ENCODE measurements around the gene F8A1.
"Not testable (repeated sequence)": the region's sequence is repeated elsewhere in the genome, so short reads cannot be mapped to it uniquely, and the experiment has no call there.

The F8A1 gene

DNA sequence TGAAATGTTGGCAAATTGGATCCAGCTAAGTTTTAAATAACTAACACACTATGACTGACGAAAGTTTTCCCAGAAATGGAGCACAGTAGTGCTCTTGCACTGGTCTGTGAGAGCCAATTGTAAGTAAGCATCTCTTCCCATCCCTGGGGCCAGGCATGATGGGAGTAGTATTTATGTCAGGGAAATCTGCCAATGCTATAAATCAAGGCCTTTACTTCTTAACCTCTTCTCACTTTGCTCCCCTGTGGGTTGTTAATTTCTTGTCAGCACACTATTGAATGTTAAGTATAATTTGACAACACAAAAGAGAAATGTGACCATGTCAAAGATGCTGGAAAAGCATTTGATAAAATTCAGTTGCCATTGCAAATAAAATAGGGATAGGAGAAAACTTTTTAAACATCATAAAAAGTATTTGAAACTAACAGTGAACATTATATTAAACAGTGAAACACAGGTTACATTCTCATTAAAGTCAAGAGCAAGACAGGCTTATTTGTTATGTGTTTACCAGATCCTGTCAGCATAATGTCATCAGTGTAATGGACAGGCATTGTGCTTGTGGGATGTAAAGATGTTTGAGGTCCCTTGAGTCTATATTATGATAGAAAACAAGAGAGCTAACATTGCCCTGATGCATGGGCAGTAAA is 5.0 kb downstream of the F8A1 start:
- H3K36me3 Mint-ChIP-seq (ENCODE audit: low read depth) = peaks cover 3% of the 10 kb centered on the region
- no peaks in the 10 kb centered on the region for H3K4me1 Mint-ChIP-seq
- TF ChIP-seq, protein P1, sequence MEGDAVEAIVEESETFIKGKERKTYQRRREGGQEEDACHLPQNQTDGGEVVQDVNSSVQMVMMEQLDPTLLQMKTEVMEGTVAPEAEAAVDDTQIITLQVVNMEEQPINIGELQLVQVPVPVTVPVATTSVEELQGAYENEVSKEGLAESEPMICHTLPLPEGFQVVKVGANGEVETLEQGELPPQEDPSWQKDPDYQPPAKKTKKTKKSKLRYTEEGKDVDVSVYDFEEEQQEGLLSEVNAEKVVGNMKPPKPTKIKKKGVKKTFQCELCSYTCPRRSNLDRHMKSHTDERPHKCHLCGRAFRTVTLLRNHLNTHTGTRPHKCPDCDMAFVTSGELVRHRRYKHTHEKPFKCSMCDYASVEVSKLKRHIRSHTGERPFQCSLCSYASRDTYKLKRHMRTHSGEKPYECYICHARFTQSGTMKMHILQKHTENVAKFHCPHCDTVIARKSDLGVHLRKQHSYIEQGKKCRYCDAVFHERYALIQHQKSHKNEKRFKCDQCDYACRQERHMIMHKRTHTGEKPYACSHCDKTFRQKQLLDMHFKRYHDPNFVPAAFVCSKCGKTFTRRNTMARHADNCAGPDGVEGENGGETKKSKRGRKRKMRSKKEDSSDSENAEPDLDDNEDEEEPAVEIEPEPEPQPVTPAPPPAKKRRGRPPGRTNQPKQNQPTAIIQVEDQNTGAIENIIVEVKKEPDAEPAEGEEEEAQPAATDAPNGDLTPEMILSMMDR (IDR thresholded peaks at IDR 0.05) = no peak
- H3K4me3 Mint-ChIP-seq = no peak overlapping the region
- no peak for DNase-seq
- H3K9me3 Mint-ChIP-seq = peaks cover 33% of the 10 kb centered on the region
- H3K27ac Mint-ChIP-seq = no peak overlapping the region
- H3K27me3 Mint-ChIP-seq (ENCODE audit: low read depth, poor library complexity) = peaks cover 3% of the 10 kb centered on the region

DNA sequence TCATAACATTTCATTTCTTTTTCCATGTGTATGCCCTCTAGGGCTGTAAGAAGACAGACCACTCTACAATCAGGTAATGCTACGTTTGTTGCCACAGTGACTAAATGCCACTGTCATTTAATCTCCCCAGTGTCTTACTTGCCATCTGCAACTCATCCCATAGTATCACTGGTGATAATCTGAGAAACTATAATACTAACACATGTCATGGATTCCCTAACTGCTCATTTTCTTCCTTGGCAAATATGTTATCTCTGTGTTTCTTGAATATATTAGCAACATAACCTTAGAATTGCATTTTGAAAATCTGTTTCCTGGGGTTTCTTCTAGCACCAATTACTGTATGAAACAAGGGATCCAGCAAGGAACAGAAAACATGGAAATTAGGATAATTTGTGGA is 6.1 kb downstream of the F8A1 start:
- no peaks in the 10 kb centered on the region for H3K4me1 Mint-ChIP-seq
- peaks cover 37% of the 10 kb centered on the region for H3K9me3 Mint-ChIP-seq
- H3K4me3 Mint-ChIP-seq = no peak overlapping the region
- DNase-seq = no peak
- H3K36me3 Mint-ChIP-seq (ENCODE audit: low read depth) = peaks cover 3% of the 10 kb centered on the region
- H3K27me3 Mint-ChIP-seq (ENCODE audit: low read depth, poor library complexity) = peaks cover 3% of the 10 kb centered on the region
- TF ChIP-seq, protein P1 (IDR thresholded peaks at IDR 0.05) = no peak
- H3K27ac Mint-ChIP-seq = no peak overlapping the region

DNA sequence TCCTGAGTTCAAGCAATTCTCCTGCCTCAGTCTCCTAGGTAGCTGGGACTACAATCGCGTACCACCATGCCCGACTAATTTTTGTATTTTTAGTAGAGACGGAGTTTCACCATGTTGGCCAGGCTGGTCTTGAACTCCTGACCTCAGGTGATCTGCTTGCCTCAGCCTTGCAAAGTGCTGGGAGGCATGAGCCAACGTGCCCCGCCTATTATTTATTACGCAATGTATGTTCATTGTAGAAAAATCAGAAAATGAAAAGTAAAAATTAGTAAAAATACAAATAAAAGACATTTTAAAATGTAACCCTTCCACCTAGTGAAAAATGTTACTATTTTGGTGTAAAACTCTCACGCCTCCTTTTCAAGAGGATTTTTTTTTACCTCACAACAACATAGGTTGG is 14.2 kb downstream of the F8A1 start:
- Mint-ChIP-seq H3K36me3 (ENCODE audit: low read depth) (no peaks in the 10 kb centered on the region), H3K27me3 (ENCODE audit: low read depth, poor library complexity) (no peaks in the 10 kb centered on the region), H3K9me3 (peaks cover 35% of the 10 kb centered on the region), H3K27ac (no peak overlapping the region), H3K4me3 (no peak overlapping the region), H3K4me1 (no peaks in the 10 kb centered on the region)
- TF ChIP-seq, protein P1 (IDR thresholded peaks at IDR 0.05) = no peak
- DNase-seq = no peak

DNA sequence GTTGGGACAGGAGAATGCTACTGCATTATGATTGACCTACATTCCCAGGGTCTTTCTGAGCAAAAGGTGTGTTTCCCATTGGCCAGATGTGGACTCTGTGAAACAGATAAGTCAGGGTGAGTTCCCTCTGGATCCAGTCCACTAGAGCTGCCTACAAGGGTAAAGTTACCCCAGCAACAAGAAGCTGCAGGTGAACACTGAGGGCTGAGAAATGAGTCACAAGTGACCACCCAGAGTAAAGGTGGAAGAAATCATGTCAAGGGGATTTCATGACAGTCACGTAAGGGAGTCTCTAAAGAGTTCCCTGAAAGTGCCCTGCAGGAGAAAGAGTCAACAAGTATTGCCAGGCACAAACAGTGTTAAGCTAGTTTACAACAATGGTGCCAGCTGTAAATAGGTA is 16.3 kb downstream of the F8A1 start:
- H3K4me1 Mint-ChIP-seq = no peaks in the 10 kb centered on the region
- no peak overlapping the region for H3K27ac Mint-ChIP-seq
- peaks cover 26% of the 10 kb centered on the region for H3K9me3 Mint-ChIP-seq
- TF ChIP-seq, protein P1 (IDR thresholded peaks at IDR 0.05) = no peak
- DNase-seq = no peak
- no peak overlapping the region for H3K4me3 Mint-ChIP-seq
- H3K27me3 Mint-ChIP-seq (ENCODE audit: low read depth, poor library complexity) = no peaks in the 10 kb centered on the region
- H3K36me3 Mint-ChIP-seq (ENCODE audit: low read depth) = no peaks in the 10 kb centered on the region

DNA sequence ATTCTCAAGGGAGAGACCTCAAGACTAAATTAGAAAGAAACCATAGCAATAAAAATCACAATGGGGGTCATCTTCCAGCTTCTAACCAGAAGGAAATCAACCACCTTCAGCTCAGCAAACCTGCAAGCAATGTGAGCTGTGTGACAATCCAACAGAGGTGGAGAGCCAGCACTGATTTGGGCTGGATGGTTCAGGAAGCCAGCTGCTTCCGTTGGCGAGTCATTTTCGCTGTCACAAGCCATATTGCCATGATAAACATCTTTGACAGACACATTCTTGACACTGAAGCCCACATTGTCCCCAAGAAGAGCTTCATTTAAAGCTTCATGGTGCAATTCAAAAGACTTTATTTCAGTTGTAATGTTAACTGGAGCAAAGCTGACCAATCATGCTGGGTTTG is 22.7 kb downstream of the F8A1 start:
- Mint-ChIP-seq H3K4me3 (no peak overlapping the region), H3K4me1 (no peaks in the 10 kb centered on the region), H3K27me3 (ENCODE audit: low read depth, poor library complexity) (no peaks in the 10 kb centered on the region), H3K9me3 (peaks cover 47% of the 10 kb centered on the region), H3K27ac (no peak overlapping the region), H3K36me3 (ENCODE audit: low read depth) (no peaks in the 10 kb centered on the region)
- DNase-seq = no peak
- TF ChIP-seq, protein P1 (IDR thresholded peaks at IDR 0.05) = no peak

DNA sequence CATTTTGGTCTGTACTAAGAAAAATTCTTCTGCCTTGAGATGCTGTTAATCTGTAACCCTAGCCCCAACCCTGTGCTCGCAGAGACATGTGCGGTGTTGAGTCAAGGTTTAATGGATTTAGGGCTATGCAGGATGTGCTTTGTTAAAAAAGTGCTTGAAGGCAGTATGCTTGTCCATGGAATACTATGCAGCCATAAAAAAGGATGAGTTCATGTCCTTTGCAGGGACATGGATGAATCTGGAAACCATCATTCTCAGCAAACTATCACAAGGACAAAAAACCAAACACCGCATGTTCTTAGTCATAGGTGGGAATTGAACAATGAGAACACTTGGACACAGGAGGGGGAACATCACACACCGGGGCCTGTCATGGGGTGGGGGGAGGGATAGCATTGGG is 23.9 kb downstream of the F8A1 start:
- not testable (repeated sequence) for H3K36me3 Mint-ChIP-seq (ENCODE audit: low read depth); H3K4me3 Mint-ChIP-seq; H3K27me3 Mint-ChIP-seq (ENCODE audit: low read depth, poor library complexity); H3K27ac Mint-ChIP-seq; H3K4me1 Mint-ChIP-seq; DNase-seq
- H3K9me3 Mint-ChIP-seq = peaks cover 55% of the 10 kb centered on the region

DNA sequence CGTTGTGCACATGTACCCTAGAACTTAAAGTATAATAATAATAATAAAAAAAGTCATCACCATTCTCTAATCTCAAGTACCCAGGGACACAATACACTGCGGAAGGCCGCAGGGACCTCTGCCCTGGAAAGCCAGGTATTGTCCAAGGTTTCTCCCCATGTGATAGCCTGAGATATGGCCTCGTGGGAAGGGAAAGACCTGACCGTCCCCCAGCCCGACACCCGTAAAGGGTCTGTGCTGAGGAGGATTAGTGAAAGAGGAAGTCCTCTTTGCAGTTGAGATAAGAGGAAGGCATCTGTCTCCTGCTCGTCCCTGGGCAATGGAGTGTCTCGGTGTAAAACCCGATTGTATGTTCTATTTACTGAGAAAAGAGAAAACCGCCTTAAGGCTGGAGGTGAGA is 24.4 kb downstream of the F8A1 start:
- H3K4me1 Mint-ChIP-seq = not testable (repeated sequence)

More for the DNA sequence above, 24.4 kb downstream of the F8A1 start:
- H3K27me3 Mint-ChIP-seq (ENCODE audit: low read depth, poor library complexity); H3K36me3 Mint-ChIP-seq (ENCODE audit: low read depth); DNase-seq; H3K4me3 Mint-ChIP-seq; H3K27ac Mint-ChIP-seq: not testable (repeated sequence)
- peaks cover 57% of the 10 kb centered on the region for H3K9me3 Mint-ChIP-seq
